Measurements from ENCODE around the gene ITPRIPL1. TPM values are rescaled to one million over a fixed set of nuclear protein-coding genes. Genes with fewer than 3 reads are reported as not detected.

ITPRIPL1 gene
- total and polyA plus RNA-seq, 2 of the 8 experiments (the other 6 are each of a cell fraction or from before 2014, with no cell fraction given) = 10.6 to 16.1 TPM

GRCh38 chr2:96345438-96345837 lies 20.3 kb downstream of the ITPRIPL1 start:
- H3K27ac ChIP-seq (ENCODE audit: low read depth, low read length) = no peak overlapping the region
- no peak overlapping the region for H3K56ac ChIP-seq (replicated peaks; ENCODE audit: insufficient read length, low read depth, low read length)
- H3K4ac ChIP-seq (replicated peaks; ENCODE audit: insufficient read length, low read depth, low read length) = no peak overlapping the region
- no peaks in the 10 kb centered on the region; a peak in 1 of 7 replicates for H3K4me1 ChIP-seq (replicated peaks in 1 of 4; ENCODE audit: control insufficient read depth in 3 of 4, insufficient read depth in 4 of 4, low read length in 3 of 4)
- H3K79me1 ChIP-seq (ENCODE audit: low read depth, low read length) = 0 out of 2 replicates have a peak, but pooled peaks cover 4% of the 10 kb centered on the region
- ChIA-PET CTCF (ENCODE audit: partially characterized antibody) (interaction anchor here (0.6 to 2.1 kb wide), 20 partner anchors 8 to 287 kb away, joined by 3 to 16 read pairs (median 4); no protein-coding TSS in a partner anchor), POLR2A (ENCODE audit: partially characterized antibody) (interaction anchor here (0.6 to 2.6 kb wide), 10 partner anchors 8 to 72 kb away, joined by 3 to 11 read pairs (median 4); partner anchors contain the start of genes ITPRIPL1 and NCAPH)
- H3K27me3 ChIP-seq (replicated peaks in 1 of 4; ENCODE audit: control insufficient read depth in 3 of 4, extremely low read depth in 1 of 4, insufficient read depth in 3 of 4, low read length in 3 of 4) = no peaks in the 10 kb centered on the region
- H4K8ac ChIP-seq (ENCODE audit: extremely low read depth, insufficient read depth, low read length) = 0 out of 2 replicates have a peak overlapping the region, but pooled peaks have one; percentile 3
- no peak overlapping the region for H2BK20ac ChIP-seq (ENCODE audit: low read length)
- H3K4me2 ChIP-seq (ENCODE audit: insufficient read depth in 1 of 2, low read depth in 2 of 2, low read length in 2 of 2) = no peak overlapping the region
- DNase-seq (ENCODE audit: low read depth in 1 of 2, low spot score in 2 of 2) = no peak
- WGBS, 2 experiments (ENCODE audit: extremely low coverage in 1 of 2, insufficient coverage in 1 of 2, insufficient read length in 1 of 2, insufficient replicate concordance in 2 of 2, low coverage in 1 of 2, low lambda C conversion rate in 2 of 2, missing lambda C conversion rate in 1 of 2) = 89% methylated on average over 4 of the region's 4 CpGs; no CpG with 5 or more reads in 1 of the 2 experiments
- no peaks in the 10 kb centered on the region for H3K9me3 ChIP-seq (ENCODE audit: insufficient read depth in 2 of 2, low read depth in 1 of 2, low read length in 1 of 2)
- H4K91ac ChIP-seq (replicated peaks; ENCODE audit: insufficient read length, low read length) = no peak overlapping the region
- no peak overlapping the region for H2BK15ac ChIP-seq (ENCODE audit: low read length)
- FAIRE-seq = no peak
- H3K4me3 ChIP-seq (ENCODE audit: extremely low read depth in 1 of 4, insufficient read depth in 2 of 4, low read depth in 3 of 4, low read length in 4 of 4) = no peak overlapping the region
- TF ChIP-seq POLR2A (IDR thresholded peaks at IDR 0.05; ENCODE audit: control extremely low read depth in 1 of 2, low read depth in 2 of 2, low read length in 2 of 2) (no peak), RAD21 (IDR thresholded peaks at IDR 0.05 in 1 of 2, conservative IDR thresholded peaks at IDR 0.05 in 1 of 2; ENCODE audit: low read depth in 2 of 2, low read length in 2 of 2) (peak; percentile 30 to 46), CTCF (IDR thresholded peaks at IDR 0.05; ENCODE audit: control extremely low read depth in 1 of 3, insufficient read depth in 1 of 3, low read depth in 1 of 3, low read length in 3 of 3) (peak; percentile 21 to 38 (median 35); a peak in 3 of 4 replicates)
- no peak overlapping the region for H3K18ac ChIP-seq (ENCODE audit: extremely low read depth, low read length)
- H2AFZ ChIP-seq (ENCODE audit: low read length) = no peak overlapping the region
- no peak overlapping the region for H2BK120ac ChIP-seq (replicated peaks; ENCODE audit: low read depth, low read length)
- H2BK5ac ChIP-seq (ENCODE audit: low read depth, low read length) = no peak overlapping the region
- H3K36me3 ChIP-seq (ENCODE audit: control insufficient read depth in 2 of 4, insufficient read depth in 4 of 4, low read length in 3 of 4) = peaks cover 23 to 70% (median 64%) of the 10 kb centered on the region in 4 experiments
- H2BK12ac ChIP-seq (ENCODE audit: low read depth, low read length) = no peak overlapping the region
- peaks cover 2% of the 10 kb centered on the region in 2 experiments for H4K20me1 ChIP-seq (replicated peaks in 1 of 2; ENCODE audit: control insufficient read depth in 1 of 2, insufficient read depth in 2 of 2, low read length in 2 of 2)
- no peak overlapping the region for H3K23ac ChIP-seq (ENCODE audit: insufficient read length)
- no peak overlapping the region for H4K5ac ChIP-seq (ENCODE audit: insufficient read length, low read depth, low read length)
- H3K9ac ChIP-seq (replicated peaks in 1 of 4; ENCODE audit: extremely low read depth in 1 of 4, low read depth in 3 of 4, low read length in 3 of 4) = no peak overlapping the region
- no peak overlapping the region for H3K14ac ChIP-seq (ENCODE audit: insufficient read length)
- H3K79me2 ChIP-seq (ENCODE audit: control insufficient read depth in 1 of 2, insufficient read depth in 2 of 2, low read length in 2 of 2) = peaks cover 0 to 17% of the 10 kb centered on the region in 2 experiments; a peak in 2 of 4 replicates
- H3K23me2 ChIP-seq (ENCODE audit: low read depth, low read length) = no peaks in the 10 kb centered on the region
- no peak overlapping the region for H2AK5ac ChIP-seq (ENCODE audit: low read depth, low read length)

All from H1 (cell line).